Mesendoderm (in vitro differentiated cells): ENCODE data around the gene PTPRJ.
"Not testable (repeated sequence)": the region's sequence is repeated elsewhere in the genome, so short reads cannot be mapped to it uniquely, and the experiment has no call there.

Experiments
- DNase-seq: peaks from one replicate; pipeline ENCODE4 v3.0.0; 2013
- H2AK5ac ChIP-seq: 2 replicates; pipeline ENCODE4 v1.6.1; 2013; ENCODE audit warnings: low read length, inconsistent platforms
- H2BK120ac ChIP-seq: 2 replicates; pipeline ENCODE4 v1.6.1; 2013; ENCODE audit warnings: low read depth, mild to moderate bottlenecking, low read length, moderate library complexity, mixed read lengths
- H2BK15ac ChIP-seq: replicated peaks from 2 replicates; pipeline ENCODE4 v1.6.1; 2013; ENCODE audit warnings: low read depth, mild to moderate bottlenecking, moderate library complexity
- H2BK5ac ChIP-seq: 2 replicates; pipeline ENCODE4 v1.6.1; 2013; ENCODE audit warnings: low read length, inconsistent platforms
- H3K18ac ChIP-seq: 2 replicates; pipeline ENCODE4 v1.6.1; 2013; ENCODE audit warnings: mild to moderate bottlenecking, low read length, mixed read lengths
- H3K23ac ChIP-seq: one replicate; pipeline ENCODE4 v1.6.1; 2013; ENCODE audit warnings: low read length
- H3K27ac ChIP-seq: 2 replicates; pipeline ENCODE4 v1.5.1; 2013; ENCODE audit warnings: low read depth, mild to moderate bottlenecking, inconsistent platforms, low read length, moderate library complexity
- H3K27me3 ChIP-seq: 2 replicates; pipeline ENCODE4 v1.6.1; 2013; ENCODE audit warnings: low read length, control low read depth, mild to moderate bottlenecking, inconsistent platforms; ENCODE audit not compliant: insufficient read depth, poor library complexity
- H3K36me3 ChIP-seq: 2 replicates; pipeline ENCODE4 v1.6.1; 2013; ENCODE audit warnings: low read length, inconsistent platforms; ENCODE audit not compliant: control insufficient read depth, insufficient read depth
- H3K4ac ChIP-seq: one replicate; pipeline ENCODE4 v1.6.1; 2013; ENCODE audit warnings: low read depth, mild to moderate bottlenecking, low read length, moderate library complexity
- H3K4me1 ChIP-seq: 2 replicates; pipeline ENCODE4 v1.6.1; 2013; ENCODE audit warnings: low read depth, low read length, inconsistent platforms; ENCODE audit not compliant: control insufficient read depth
- H3K4me2 ChIP-seq: 2 replicates; pipeline ENCODE4 v1.6.1; 2013; ENCODE audit warnings: low read length
- H3K4me3 ChIP-seq: 2 replicates; pipeline ENCODE4 v1.5.1; 2013; ENCODE audit warnings: mild to moderate bottlenecking, low read length
- H3K56ac ChIP-seq: one replicate; pipeline ENCODE4 v1.6.1; 2013; ENCODE audit warnings: low read length
- H3K79me1 ChIP-seq: 2 replicates; pipeline ENCODE4 v1.6.1; 2013; ENCODE audit warnings: low read length, inconsistent platforms
- H3K79me2 ChIP-seq: 2 replicates; pipeline ENCODE4 v1.6.1; 2013; ENCODE audit warnings: mild to moderate bottlenecking, low read length; ENCODE audit not compliant: control insufficient read depth, insufficient read depth
- H3K9ac ChIP-seq: 2 replicates; pipeline ENCODE4 v1.6.1; 2013; ENCODE audit warnings: low read length, inconsistent platforms
- H4K5ac ChIP-seq: one replicate; pipeline ENCODE4 v1.6.1; 2013; ENCODE audit warnings: low read length
- H4K8ac ChIP-seq: one replicate; pipeline ENCODE4 v1.6.1; 2013; ENCODE audit warnings: low read depth, mild to moderate bottlenecking, control low read depth, low read length, moderate library complexity
- WGBS: extraction: QIAGEN DNeasy Blood & Tissue Kit; methylation state at CpG from one replicate; pipeline ENCODE4 v1.1.7; 2013; ENCODE audit warnings: low lambda C conversion rate, missing lambda C conversion rate; ENCODE audit not compliant: insufficient coverage; ENCODE audit errors: extremely low coverage; 5-methylcytosine and 5-hydroxymethylcytosine counted together

Gene PTPRJ

DNA sequence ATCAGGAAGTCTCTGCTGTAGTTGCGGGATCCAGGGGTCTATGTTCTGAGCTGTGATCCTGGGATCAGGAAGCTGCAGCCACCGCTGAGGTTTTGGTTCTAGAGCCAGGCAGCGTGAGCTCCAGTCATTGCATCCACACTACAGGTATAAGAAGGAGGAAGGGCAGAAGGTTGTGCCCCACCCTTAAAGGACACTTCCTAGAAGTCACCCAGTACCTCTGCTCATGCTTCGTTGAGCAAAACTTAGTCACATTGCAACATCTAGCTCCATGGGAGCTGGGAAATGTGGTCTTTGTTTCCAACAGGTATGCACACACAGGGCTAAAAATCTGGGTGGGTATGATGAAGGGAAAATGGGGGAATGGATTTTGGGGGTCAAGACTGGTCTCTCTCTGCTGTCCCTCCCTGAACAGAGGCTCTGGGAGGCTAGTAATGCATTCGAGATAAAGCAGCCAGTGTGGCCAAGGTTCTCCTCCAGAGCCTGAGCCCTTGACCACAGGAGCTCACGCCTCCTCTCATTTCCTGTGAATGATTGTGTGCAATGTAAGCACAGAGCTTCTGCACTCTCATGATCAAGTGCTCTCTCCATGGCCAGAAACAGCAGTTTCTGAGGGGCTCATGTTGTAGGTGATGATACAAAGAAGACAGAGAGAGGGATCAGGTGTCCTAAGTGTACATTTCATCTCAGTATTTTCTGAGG lies 149.5 kb downstream of the PTPRJ start:
- Histone ChIP-seq H3K4ac (no peak overlapping the region), H3K27me3 (no peaks in the 10 kb centered on the region), H3K27ac (no peak overlapping the region), H3K79me1 (peaks cover 1% of the 10 kb centered on the region), H3K79me2 (no peaks in the 10 kb centered on the region), H3K23ac (no peak overlapping the region), H3K4me2 (no peak overlapping the region), H3K18ac (no peak overlapping the region), H2AK5ac (no peak overlapping the region), H4K8ac (no peak overlapping the region), H3K9ac (no peak overlapping the region), H3K56ac (no peak overlapping the region), H2BK15ac (no peak overlapping the region), H3K36me3 (no peaks in the 10 kb centered on the region), H3K4me3 (no peak overlapping the region), H2BK120ac (no peak overlapping the region), H3K4me1 (peaks cover 4% of the 10 kb centered on the region), H2BK5ac (no peak overlapping the region), H4K5ac (no peak overlapping the region)
- no CpG with 5 or more reads among the region's 6 CpGs for WGBS
- peak; percentile 30 for DNase-seq

DNA sequence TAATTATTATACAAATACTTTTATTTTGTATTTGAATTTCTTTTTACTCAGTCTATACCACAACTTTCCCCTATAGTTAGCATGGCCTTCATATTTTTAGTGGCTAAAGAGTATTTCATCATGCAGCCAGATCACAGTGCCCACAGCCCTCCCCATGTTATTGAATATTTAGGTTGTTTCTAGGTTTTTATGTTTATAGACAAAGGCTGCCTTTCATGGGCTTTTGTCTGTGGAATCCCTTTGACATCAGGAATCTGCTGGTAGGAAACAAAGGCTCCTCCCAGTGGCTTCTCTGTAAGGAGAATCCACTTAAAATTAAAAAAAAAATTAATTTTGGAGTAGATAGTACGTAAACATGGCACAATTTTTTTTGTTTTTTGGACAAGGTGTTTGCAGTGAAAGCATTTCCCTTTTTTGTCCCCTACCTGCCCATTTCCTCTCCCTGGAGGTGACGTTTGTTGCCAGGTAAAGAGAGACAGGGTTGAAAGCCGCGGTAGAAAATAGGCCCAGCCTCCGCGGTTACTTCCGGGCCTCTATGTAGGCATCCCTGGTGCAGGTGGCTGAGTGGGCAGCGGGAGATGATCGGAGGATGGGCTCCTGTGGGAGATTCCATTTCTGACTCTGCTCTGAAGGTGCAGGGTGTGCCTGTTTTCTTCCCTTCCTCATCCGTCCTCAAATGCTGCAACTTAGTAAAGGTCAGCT lies 154.0 kb downstream of the PTPRJ start:
- H3K79me2 ChIP-seq: no peaks in the 10 kb centered on the region
- no peak overlapping the region for H2BK5ac ChIP-seq
- H3K56ac ChIP-seq: no peak overlapping the region
- H2AK5ac ChIP-seq: no peak overlapping the region
- H2BK15ac ChIP-seq: no peak overlapping the region
- no peak for DNase-seq
- H3K23ac ChIP-seq: no peak overlapping the region
- no CpG with 5 or more reads among the region's 10 CpGs for WGBS
- H3K36me3 ChIP-seq: no peaks in the 10 kb centered on the region
- H3K9ac ChIP-seq: no peak overlapping the region
- no peak overlapping the region for H4K5ac ChIP-seq
- H3K4me1 ChIP-seq: no peaks in the 10 kb centered on the region
- H4K8ac ChIP-seq: no peak overlapping the region
- no peak overlapping the region for H3K4me2 ChIP-seq
- no peak overlapping the region for H2BK120ac ChIP-seq
- no peak overlapping the region for H3K27ac ChIP-seq
- H3K4ac ChIP-seq: no peak overlapping the region
- no peaks in the 10 kb centered on the region for H3K27me3 ChIP-seq
- no peak overlapping the region for H3K18ac ChIP-seq
- no peak overlapping the region for H3K4me3 ChIP-seq
- no peaks in the 10 kb centered on the region for H3K79me1 ChIP-seq

DNA sequence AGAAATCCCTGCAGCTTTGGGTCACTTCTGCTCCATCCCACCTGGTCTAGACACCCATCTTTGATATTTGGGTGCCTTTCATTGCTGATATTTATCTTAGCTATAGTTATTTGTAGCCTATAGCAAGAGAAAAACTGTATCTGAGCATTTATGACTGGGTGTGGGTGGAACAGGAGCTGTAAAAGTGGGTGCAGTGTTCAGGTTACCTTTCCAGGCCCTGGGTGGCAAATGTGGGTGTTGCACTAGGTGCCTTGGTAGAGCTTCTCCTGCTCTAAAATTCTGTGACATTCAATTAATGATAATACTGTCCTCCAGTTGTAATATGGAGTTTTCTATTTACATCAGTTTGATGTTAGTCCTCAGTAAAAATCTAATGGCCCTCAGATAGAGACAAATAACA lies 157.9 kb downstream of the PTPRJ start:
- Histone ChIP-seq H3K36me3 (no peaks in the 10 kb centered on the region), H3K4me3 (no peak overlapping the region), H3K4ac (no peak overlapping the region), H4K8ac (no peak overlapping the region), H2BK5ac (no peak overlapping the region), H3K79me1 (no peaks in the 10 kb centered on the region), H3K18ac (no peak overlapping the region), H3K79me2 (no peaks in the 10 kb centered on the region), H3K9ac (no peak overlapping the region), H4K5ac (no peak overlapping the region), H3K27ac (no peak overlapping the region), H3K4me2 (no peak overlapping the region), H2AK5ac (no peak overlapping the region), H3K4me1 (no peaks in the 10 kb centered on the region), H3K23ac (no peak overlapping the region), H2BK15ac (no peak overlapping the region), H3K27me3 (no peaks in the 10 kb centered on the region), H3K56ac (no peak overlapping the region), H2BK120ac (no peak overlapping the region)
- DNase-seq: no peak

DNA sequence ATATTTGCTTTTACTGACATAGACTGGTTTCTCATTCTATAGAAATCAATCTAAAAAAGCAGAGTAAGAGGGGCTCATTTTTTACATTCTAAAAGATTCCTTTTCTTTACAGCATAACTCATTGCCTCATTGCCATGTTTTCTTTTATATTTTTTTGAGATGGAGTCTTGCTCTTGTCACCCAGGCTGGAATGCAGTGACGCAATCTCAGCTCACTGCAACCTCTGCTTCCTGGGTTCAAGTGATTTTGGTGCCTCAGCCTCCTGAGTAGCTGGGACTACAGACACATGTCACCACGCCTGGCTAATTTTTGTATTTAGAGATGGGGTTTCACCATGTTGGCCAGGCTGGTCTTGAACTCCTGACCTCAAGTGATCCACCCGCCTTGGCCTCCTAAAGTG lies 159.5 kb downstream of the PTPRJ start:
- not testable (repeated sequence) for H2BK5ac ChIP-seq, H2BK120ac ChIP-seq, H2AK5ac ChIP-seq, DNase-seq, H3K27ac ChIP-seq, H2BK15ac ChIP-seq, H3K4me1 ChIP-seq, H3K4me2 ChIP-seq, H3K56ac ChIP-seq, H3K18ac ChIP-seq, H3K36me3 ChIP-seq, H3K79me1 ChIP-seq, H3K27me3 ChIP-seq, H3K9ac ChIP-seq, H4K5ac ChIP-seq, H4K8ac ChIP-seq, H3K4me3 ChIP-seq, H3K23ac ChIP-seq, H3K4ac ChIP-seq, H3K79me2 ChIP-seq
- no CpG with 5 or more reads among the region's 3 CpGs for WGBS

DNA sequence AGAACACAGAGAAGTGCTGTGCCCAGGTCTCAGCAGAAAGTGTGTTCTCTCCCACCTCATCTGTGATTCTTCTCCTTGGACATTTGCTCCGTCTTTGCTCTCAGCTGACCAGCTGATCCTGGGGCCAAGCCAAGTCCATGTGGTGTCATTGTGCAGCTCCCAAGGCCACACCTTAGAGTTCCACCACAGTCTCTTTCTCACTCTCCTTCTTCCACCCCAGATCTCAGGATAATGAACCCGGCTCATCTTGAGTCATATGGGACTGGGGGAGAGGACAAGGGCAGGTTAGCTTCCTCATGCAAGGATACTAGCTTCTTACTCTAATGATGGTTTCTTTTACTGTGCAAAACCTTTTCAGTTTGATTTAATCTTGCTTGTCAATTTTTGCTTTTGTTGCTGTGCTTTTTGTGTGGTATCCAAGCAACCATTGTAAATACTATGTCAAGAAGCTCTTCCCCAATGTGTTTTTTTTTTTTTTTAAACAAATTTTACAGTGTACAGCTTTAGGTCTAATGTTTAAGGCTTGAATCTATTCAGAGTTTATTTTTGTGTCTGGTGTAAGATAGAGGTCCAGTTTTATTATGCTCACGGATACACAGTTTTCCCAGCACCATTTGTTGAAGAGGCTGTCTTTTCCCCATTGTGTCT lies 161.2 kb downstream of the PTPRJ start:
- no peak overlapping the region for H2BK120ac ChIP-seq
- no peak overlapping the region for H3K4ac ChIP-seq
- no peak overlapping the region for H2BK5ac ChIP-seq
- no peak overlapping the region for H2AK5ac ChIP-seq
- DNase-seq: no peak
- H3K27ac ChIP-seq: no peak overlapping the region
- no peak overlapping the region for H3K56ac ChIP-seq
- no peaks in the 10 kb centered on the region for H3K79me1 ChIP-seq
- H2BK15ac ChIP-seq: no peak overlapping the region
- H3K18ac ChIP-seq: no peak overlapping the region
- H3K9ac ChIP-seq: no peak overlapping the region
- H3K79me2 ChIP-seq: no peaks in the 10 kb centered on the region
- no peak overlapping the region for H3K4me3 ChIP-seq
- no peak overlapping the region for H3K4me2 ChIP-seq
- no peak overlapping the region for H4K8ac ChIP-seq
- H4K5ac ChIP-seq: no peak overlapping the region
- WGBS: no CpG with 5 or more reads among the region's 3 CpGs
- no peaks in the 10 kb centered on the region for H3K4me1 ChIP-seq
- no peaks in the 10 kb centered on the region for H3K27me3 ChIP-seq
- H3K36me3 ChIP-seq: no peaks in the 10 kb centered on the region
- H3K23ac ChIP-seq: no peak overlapping the region
